ENCODE measurements around the gene CBR4.
"Not testable (repeated sequence)": the region's sequence is repeated elsewhere in the genome, so short reads cannot be mapped to it uniquely, and the experiment has no call there.

The CBR4 gene

GRCh38 chr4:169035871-169036620, 26.0 kb upstream of the CBR4 start:
- not testable (repeated sequence) for DNase-seq

- no peak for DNase-seq
These were observed 23.6 kb upstream of the CBR4 start for GRCh38 chr4:169033660-169034059.

DNA sequence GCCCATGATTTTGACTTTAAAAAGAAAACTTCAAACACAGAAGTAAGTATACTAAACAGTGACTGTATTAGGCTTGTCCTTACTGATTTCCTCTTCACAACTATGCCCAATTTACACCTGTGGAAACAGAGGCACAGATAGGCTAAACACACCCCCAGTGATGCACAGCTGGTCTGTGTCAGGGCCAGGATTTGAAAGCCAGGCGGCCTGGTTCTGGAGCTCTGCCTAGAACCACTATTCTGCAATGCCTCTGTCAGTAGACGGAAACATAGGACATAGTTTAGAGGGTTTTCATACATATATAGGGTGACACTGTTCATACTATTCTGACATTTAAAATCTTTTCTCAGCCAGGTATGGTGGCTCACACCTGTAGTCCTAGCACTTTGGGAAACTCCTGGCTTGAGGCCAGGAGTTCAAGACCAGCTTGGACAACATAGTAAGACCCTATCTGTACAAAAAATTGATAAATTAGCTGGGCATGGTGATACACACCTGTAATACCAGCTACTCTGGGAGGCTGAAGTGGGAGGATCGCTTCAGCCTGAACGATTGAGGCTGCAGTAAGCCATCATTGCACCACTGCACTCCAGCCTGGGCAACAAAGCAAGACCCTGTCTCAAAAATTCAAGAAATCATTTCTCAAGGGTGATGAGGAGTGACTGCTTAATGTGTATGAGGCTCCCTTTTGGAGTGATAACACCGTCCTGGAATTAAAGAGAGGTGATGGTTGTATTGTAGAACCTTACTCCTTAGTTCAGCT, 23.0 kb upstream of the CBR4 start:
- no peak for DNase-seq

GRCh38 chr4:169032194-169032593, 22.1 kb upstream of the CBR4 start:
- DNase-seq = no peak

DNA sequence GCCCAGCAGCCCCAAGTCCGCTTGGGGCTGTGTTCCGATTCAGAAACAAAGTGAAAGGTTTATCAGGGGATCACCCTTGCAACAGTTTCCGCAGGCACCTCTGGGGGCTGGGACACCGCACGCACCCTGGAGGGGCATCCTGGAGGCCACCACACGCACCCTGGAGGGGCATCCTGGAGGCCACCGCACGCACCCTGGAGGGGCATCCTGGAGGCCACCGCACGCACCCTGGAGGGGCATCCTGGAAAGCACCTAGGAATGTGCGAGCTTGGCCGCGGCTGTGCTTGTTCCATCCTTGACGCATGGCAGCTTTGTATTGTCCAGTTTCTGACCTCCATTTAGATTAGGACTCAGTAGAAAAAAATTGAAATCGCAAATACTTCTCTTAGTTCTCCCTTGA, 21.3 kb upstream of the CBR4 start:
- DNase-seq = no peak

GRCh38 chr4:169030562-169030982, 20.5 kb upstream of the CBR4 start:
- no peak for DNase-seq

DNA sequence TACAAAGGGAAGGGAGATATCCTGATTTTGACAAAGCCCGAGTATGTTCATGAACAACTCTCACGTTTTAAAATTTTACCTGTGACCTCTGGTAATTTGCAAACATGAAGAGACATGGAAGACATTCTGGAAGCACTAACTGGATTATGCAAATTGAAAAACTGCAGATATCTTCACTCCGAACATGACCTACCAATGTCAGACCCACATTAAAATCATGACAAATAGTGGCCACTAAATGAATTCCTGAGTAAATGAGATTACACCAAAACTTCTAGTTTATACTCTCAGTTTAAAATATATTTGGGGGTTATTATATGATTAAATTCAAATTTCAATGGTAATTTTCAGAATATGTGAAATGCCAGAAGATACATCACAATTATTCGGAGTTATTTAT, 19.9 kb upstream of the CBR4 start:
- no peak for DNase-seq

- DNase-seq = no peak
These were observed 17.6 kb upstream of the CBR4 start for GRCh38 chr4:169027663-169028062.

GRCh38 chr4:169025184-169025583, 15.1 kb upstream of the CBR4 start:
- DNase-seq = no peak

DNA sequence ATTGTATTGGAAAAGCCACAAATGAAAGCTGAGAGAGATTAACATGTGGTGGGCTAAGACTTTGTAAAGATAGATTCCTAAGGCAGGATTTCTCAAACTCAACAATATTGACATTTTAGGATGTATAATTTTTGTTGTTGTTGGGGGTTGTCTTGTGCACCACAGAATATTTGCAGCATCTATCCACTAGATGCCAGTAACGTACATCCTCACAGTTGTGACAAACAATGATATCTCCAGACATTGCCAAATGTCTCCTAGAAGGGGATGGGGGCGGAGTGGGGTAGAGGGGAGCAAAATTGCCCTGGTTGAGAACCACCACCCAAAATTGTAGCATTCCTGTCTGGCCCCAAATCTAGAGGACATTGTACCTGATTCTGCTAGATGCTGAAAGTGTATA, 14.7 kb upstream of the CBR4 start:
- DNase-seq = peak in 8 of 58 donors; percentile 1 to 45 (median 17)

GRCh38 chr4:169018406-169018805, 8.4 kb upstream of the CBR4 start:
- no peak for DNase-seq

DNA sequence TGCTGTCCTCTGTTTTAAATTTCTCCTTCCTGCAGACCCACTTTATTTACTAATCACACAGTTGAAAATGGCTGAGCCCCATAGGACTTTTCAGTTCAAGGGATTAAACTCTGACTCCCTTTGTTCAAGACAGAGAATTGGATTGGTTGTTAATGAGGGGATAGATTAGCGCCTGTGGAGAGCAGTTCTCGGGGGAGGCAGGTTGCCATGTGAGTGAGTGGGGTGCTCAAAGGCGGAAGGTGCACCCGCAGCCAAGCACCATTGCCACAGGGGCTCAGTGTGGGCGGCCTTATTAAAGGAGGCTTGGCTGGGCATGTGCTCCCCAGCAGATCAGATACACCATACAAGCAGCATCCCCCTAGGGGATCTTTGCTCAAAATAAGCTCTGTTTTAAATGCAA, 7.9 kb upstream of the CBR4 start:
- DNase-seq = no peak

DNA sequence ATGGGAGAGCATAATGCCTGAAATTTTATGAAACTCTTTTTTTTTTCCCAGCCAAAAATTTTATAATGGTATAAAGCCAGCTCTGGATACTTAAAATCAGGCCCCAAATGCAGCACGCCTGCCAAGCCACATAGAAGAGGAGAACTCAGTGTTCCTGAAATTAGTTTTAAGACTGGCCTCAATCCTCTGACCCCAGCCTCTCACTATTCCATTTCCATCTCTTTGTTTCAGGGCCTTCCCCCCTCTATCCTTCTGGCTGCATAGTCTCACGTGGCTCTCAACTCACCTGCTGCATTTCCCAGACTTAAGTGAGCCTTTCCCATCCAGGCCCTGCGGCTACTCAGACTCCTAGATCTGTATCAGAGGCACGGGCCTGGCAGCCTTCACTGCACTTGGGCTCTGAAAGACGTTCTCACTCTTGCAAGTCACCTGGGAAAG, 5.2 kb upstream of the CBR4 start:
- DNase-seq = no peak

DNA sequence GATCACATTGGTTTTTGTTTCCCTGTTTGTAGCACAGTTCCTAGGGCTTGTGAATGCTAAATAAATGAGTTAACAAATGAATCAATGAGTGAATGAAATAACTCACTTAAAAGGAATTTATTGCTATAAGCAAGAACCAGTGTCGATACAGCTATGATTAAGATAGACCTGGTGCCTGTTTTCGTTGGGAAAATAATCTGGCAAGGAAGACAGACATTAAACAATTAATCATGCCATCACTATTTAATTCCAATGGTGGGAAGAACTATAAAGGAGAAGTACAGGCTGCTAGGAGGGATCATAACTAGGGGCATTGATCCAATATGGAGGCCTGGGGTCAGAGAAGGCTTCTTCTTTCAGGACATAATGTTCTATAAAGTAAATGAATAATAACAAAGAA, 4.5 kb upstream of the CBR4 start:
- DNase-seq = no peak

DNA sequence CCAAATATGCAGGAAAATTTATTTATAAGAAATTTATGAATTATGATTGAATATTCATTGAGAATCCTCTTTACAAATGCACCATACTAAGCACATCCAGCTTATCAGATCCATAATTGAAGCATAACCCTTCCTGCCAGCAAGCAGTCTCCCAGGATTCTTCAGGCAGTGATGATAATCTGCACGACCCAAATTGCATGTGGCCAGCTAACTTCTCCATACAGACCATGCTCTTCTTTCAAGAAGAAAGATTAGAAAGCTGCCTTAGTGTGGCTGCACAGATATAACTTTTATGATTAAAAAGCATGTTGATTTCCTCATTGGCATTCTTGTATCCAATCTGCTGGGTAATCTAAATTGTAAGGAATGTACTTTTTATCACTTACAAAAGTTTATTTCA, 3.3 kb upstream of the CBR4 start:
- no peak for DNase-seq

DNA sequence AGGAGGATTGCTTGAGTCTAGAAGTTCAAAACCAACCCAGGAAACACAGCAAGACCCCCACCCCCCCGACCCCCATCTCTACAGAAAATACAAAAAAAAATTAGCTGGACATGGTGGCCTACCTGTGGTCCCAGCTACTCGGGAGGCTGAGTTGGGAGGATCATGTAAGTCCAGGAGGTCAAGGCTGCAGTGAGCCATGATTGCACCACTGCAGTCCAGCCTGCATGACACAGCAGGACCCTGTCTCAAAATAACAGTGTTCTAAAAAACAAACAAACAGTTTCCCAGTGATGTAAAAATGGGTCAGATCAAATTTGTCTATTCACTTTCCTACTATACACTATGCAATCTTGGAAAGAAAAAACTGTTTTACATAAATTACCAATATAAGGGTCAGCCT, 2.0 kb upstream of the CBR4 start:
- no peak for DNase-seq

GRCh38 chr4:169009286-169010124, 550 bp downstream of the CBR4 start:
- DNase-seq = peak in 56 of 58 donors; percentile 2 to 86 (median 60)

- no peak for DNase-seq
These were observed 4.5 kb downstream of the CBR4 start for GRCh38 chr4:169005453-169006099.

- no peak for DNase-seq
These were observed 9.7 kb downstream of the CBR4 start for GRCh38 chr4:169000315-169000714.

DNA sequence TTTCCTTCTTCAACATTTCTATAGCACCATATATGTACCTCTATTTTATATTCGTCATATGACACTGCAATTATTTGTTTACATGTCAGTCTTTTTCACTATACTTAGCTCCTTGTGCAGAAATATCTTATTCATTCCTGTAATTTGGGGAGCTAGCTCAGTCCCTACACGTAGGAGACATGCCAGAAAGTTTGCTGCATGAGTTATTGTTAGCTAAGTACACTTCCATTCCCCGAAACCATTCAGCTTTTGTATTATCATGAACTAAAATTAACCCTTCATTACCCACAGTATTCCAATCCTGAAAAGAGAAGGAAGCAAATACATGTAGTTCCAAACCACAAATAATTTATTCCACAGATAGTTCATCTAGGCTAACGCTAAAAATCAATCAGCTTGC, 10.2 kb downstream of the CBR4 start:
- no peak for DNase-seq

DNA sequence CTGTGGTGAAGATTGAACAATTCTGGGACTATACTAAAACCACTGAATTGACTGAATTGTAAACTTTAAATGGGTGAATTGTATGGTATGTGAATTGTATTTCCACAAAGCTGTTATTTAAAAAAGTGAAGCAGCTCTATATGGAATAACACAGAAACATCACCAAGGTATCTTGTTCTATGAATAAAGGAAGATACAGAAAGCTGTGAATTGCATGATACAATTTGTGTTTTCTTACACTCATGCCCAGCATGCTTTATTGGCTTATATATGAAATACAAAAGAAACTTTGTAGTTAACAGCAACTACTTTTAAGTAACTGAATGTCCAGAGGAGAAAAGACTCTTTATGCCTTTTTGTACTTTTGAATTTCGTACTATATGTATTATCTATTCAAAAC, 11.5 kb downstream of the CBR4 start:
- no peak for DNase-seq
